ENCODE data around the gene KCNK3.

GRCh38 chr2:26649992-26650712 lies 42.4 kb upstream of the KCNK3 start:
- no peak for TF ChIP-seq CTCF (IDR thresholded peaks at IDR 0.05; ENCODE audit: insufficient read depth, low read depth, low read length)
- TF ChIP-seq EZH2 (IDR thresholded peaks at IDR 0.05; ENCODE audit: insufficient read depth, low read length), result no peak

Data from astrocyte (in vitro differentiated cells and primary cell).